ENCODE data around the gene ARNT2.
A peak's percentile ranks its signal among the peaks of the same experiment; 100 is the strongest.

The ARNT2 gene

GRCh38 chr15:80565988-80566387 is 161.8 kb downstream of the ARNT2 start:
- no peak for TF ChIP-seq CTCF (IDR thresholded peaks at IDR 0.05; ENCODE audit: extremely low read depth, insufficient read depth, missing control alignments)
- in situ Hi-C loops (cut with MboI; ENCODE audit: low pct_unique_long_range_greater_than_20kb, low sequenced_read_pairs, unreplicated experiment), result no loop called here
- no peak for DNase-seq (ENCODE audit: low spot score)

- in situ Hi-C loops (cut with MboI; ENCODE audit: low pct_unique_long_range_greater_than_20kb, low sequenced_read_pairs, unreplicated experiment), result no loop called here
- peak; percentile 48 for TF ChIP-seq CTCF (IDR thresholded peaks at IDR 0.05; ENCODE audit: extremely low read depth, insufficient read depth, missing control alignments)
- DNase-seq (ENCODE audit: low spot score), result peak; percentile 67
Measured at GRCh38 chr15:80567721-80568157, 163.6 kb downstream of the ARNT2 start.

- no peak for TF ChIP-seq CTCF (IDR thresholded peaks at IDR 0.05; ENCODE audit: extremely low read depth, insufficient read depth, missing control alignments)
- no peak for DNase-seq (ENCODE audit: low spot score)
- in situ Hi-C loops (cut with MboI; ENCODE audit: low pct_unique_long_range_greater_than_20kb, low sequenced_read_pairs, unreplicated experiment), result no loop called here
Measured at GRCh38 chr15:80568298-80568697, 164.1 kb downstream of the ARNT2 start.

- in situ Hi-C loops (cut with MboI; ENCODE audit: low pct_unique_long_range_greater_than_20kb, low sequenced_read_pairs, unreplicated experiment), result no loop called here
- TF ChIP-seq CTCF (IDR thresholded peaks at IDR 0.05; ENCODE audit: extremely low read depth, insufficient read depth, missing control alignments), result no peak
- no peak for DNase-seq (ENCODE audit: low spot score)
Measured at GRCh38 chr15:80568876-80569605, 164.9 kb downstream of the ARNT2 start.

GRCh38 chr15:80569656-80570055 is 165.5 kb downstream of the ARNT2 start:
- TF ChIP-seq CTCF (IDR thresholded peaks at IDR 0.05; ENCODE audit: extremely low read depth, insufficient read depth, missing control alignments), result no peak
- in situ Hi-C loops (cut with MboI; ENCODE audit: low pct_unique_long_range_greater_than_20kb, low sequenced_read_pairs, unreplicated experiment), result no loop called here

GRCh38 chr15:80570553-80570952 is 166.4 kb downstream of the ARNT2 start:
- in situ Hi-C loops (cut with MboI; ENCODE audit: low pct_unique_long_range_greater_than_20kb, low sequenced_read_pairs, unreplicated experiment), result no loop called here
- no peak for TF ChIP-seq CTCF (IDR thresholded peaks at IDR 0.05; ENCODE audit: extremely low read depth, insufficient read depth, missing control alignments)
- no peak for DNase-seq (ENCODE audit: low spot score)

More at GRCh38 chr15:80569656-80570055, 165.5 kb downstream of the ARNT2 start:
- no peak for DNase-seq (ENCODE audit: low spot score)
